Liver (tissue), 9 donors: ENCODE data around the gene KRT16. TPM values are rescaled to one million over a fixed set of nuclear protein-coding genes. Genes with fewer than 3 reads are reported as not detected.

Source experiments
- DNase-seq: peaks from one replicate; pipeline ENCODE4 v3.0.0-alpha.2; 2017; ENCODE audit warnings: low spot score
- H3K27ac ChIP-seq, 2 donors: one replicate each; pipeline ENCODE4 v1.7.0; 2013; ENCODE audit warnings: inconsistent platforms in 2 of 2, low read length in 2 of 2, control low read depth in 1 of 2, low read depth in 1 of 2, mild to moderate bottlenecking in 1 of 2
- H3K27me3 ChIP-seq, 4 donors: one replicate each; pipeline versions ENCODE4 v1.6.1 to v1.7.0; 2013; ENCODE audit warnings: low read length in 3 of 4, inconsistent platforms in 1 of 4, mild to moderate bottlenecking in 1 of 4, moderate library complexity in 1 of 4; ENCODE audit not compliant: control insufficient read depth in 4 of 4, insufficient read depth in 4 of 4
- H3K36me3 ChIP-seq, 4 donors: one replicate each; pipeline versions ENCODE4 v1.6.1 to v1.7.0; 2013; ENCODE audit warnings: low read length in 3 of 4, mild to moderate bottlenecking in 3 of 4, low read depth in 1 of 4, moderate library complexity in 1 of 4; ENCODE audit not compliant: control insufficient read depth in 4 of 4, insufficient read depth in 3 of 4
- H3K4me1 ChIP-seq, 4 donors: one replicate each; pipeline versions ENCODE4 v1.6.1 to v1.7.0; 2013; ENCODE audit warnings: low read length in 3 of 4, mild to moderate bottlenecking in 3 of 4, moderate library complexity in 1 of 4; ENCODE audit not compliant: control insufficient read depth in 4 of 4, insufficient read depth in 4 of 4
- H3K4me3 ChIP-seq, 3 donors: one replicate each; pipeline versions ENCODE4 v1.6.1 to v1.7.0; 2013; ENCODE audit warnings: low read length in 3 of 3, control low read depth in 1 of 3, low read depth in 1 of 3, mild to moderate bottlenecking in 1 of 3
- H3K9ac ChIP-seq, 2 donors: one replicate each; pipeline ENCODE4 v1.7.0; 2013; ENCODE audit warnings: low read length in 2 of 2, mild to moderate bottlenecking in 2 of 2, moderate library complexity in 2 of 2, control low read depth in 1 of 2, low read depth in 1 of 2
- H3K9me3 ChIP-seq, 4 donors: one replicate each; pipeline versions ENCODE4 v1.6.1 to v1.7.0; 2013; ENCODE audit warnings: low read length in 3 of 4; ENCODE audit not compliant: control insufficient read depth in 4 of 4
- ATF3 ChIP-seq: IDR thresholded peaks from 2 replicates; pipeline ENCODE4 v1.6.1; 2016; ENCODE audit warnings: antibody characterized with exemption
- CTCF ChIP-seq: fragments of 150-350 bp; IDR thresholded peaks from 2 replicates; pipeline ENCODE4 v1.5.1; 2017; ENCODE audit warnings: improper control_type of control experiment, low read depth, low read length; ENCODE audit not compliant: missing input control
- EGR1 ChIP-seq, 2 donors: IDR thresholded peaks; 2 replicates each; pipeline ENCODE4 v1.6.1; 2016 to 2018; ENCODE audit warnings: antibody characterized with exemption in 2 of 2, low read depth in 2 of 2
- FOXA1 ChIP-seq: IDR thresholded peaks from 2 replicates; pipeline ENCODE4 v1.6.1; 2016; ENCODE audit warnings: antibody characterized with exemption
- FOXA2 ChIP-seq: IDR thresholded peaks from 2 replicates; pipeline ENCODE4 v1.6.1; 2016; ENCODE audit warnings: antibody characterized with exemption
- GABPA ChIP-seq, 2 donors: IDR thresholded peaks in 1 of 2; conservative IDR thresholded peaks in 1 of 2; 2 replicates each; pipeline ENCODE4 v1.6.1; 2016; ENCODE audit warnings: antibody characterized with exemption in 2 of 2, mild to moderate bottlenecking in 1 of 2, moderate library complexity in 1 of 2
- HNF4A ChIP-seq, 2 donors: conservative IDR thresholded peaks; 2 replicates each; pipeline ENCODE4 v1.6.1; 2016; ENCODE audit warnings: antibody characterized with exemption in 2 of 2, mild to moderate bottlenecking in 2 of 2
- HNF4G ChIP-seq: IDR thresholded peaks from 2 replicates; pipeline ENCODE4 v1.6.1; 2016; ENCODE audit warnings: antibody characterized with exemption
- JUND ChIP-seq, 2 donors: IDR thresholded peaks; 2 replicates each; pipeline ENCODE4 v1.6.1; 2016; ENCODE audit warnings: antibody characterized with exemption in 2 of 2
- MAX ChIP-seq: IDR thresholded peaks from 2 replicates; pipeline ENCODE4 v1.6.1; 2016; ENCODE audit warnings: antibody characterized with exemption
- NR2F2 ChIP-seq: IDR thresholded peaks from 2 replicates; pipeline ENCODE4 v1.6.1; 2016; ENCODE audit warnings: antibody characterized with exemption
- RAD21 ChIP-seq, 2 donors: IDR thresholded peaks; 2 replicates each; pipeline ENCODE4 v1.6.1; 2016; ENCODE audit warnings: antibody characterized with exemption in 2 of 2, mild to moderate bottlenecking in 2 of 2
- REST ChIP-seq: IDR thresholded peaks from 2 replicates; pipeline ENCODE4 v1.6.1; 2016; ENCODE audit warnings: antibody characterized with exemption, mild to moderate bottlenecking
- RXRA ChIP-seq, 2 donors: IDR thresholded peaks; 2 replicates each; pipeline ENCODE4 v1.6.1; 2017 to 2018; ENCODE audit warnings: antibody characterized with exemption in 2 of 2, mild to moderate bottlenecking in 1 of 2
- SP1 ChIP-seq: IDR thresholded peaks from 2 replicates; pipeline ENCODE4 v1.6.1; 2018; ENCODE audit warnings: antibody characterized with exemption, mild to moderate bottlenecking
- TAF1 ChIP-seq: conservative IDR thresholded peaks from 2 replicates; pipeline ENCODE4 v1.6.1; 2016; ENCODE audit warnings: antibody characterized with exemption, mild to moderate bottlenecking
- YY1 ChIP-seq: IDR thresholded peaks from 2 replicates; pipeline ENCODE4 v1.6.1; 2016; ENCODE audit warnings: antibody characterized with exemption, mild to moderate bottlenecking
- ZBTB33 ChIP-seq: IDR thresholded peaks from 2 replicates; pipeline ENCODE4 v1.6.1; 2016; ENCODE audit warnings: antibody characterized with exemption
- WGBS: extraction: QIAGEN DNeasy Blood & Tissue Kit; methylation state at CpG from one replicate; pipeline ENCODE4 v1.1.7; 2013; 5-methylcytosine and 5-hydroxymethylcytosine counted together
- polyA plus RNA-seq, 2 donors: library from polyadenylated mRNA; stranded (reverse) in 1 of 2; unstranded in 1 of 2; fragments of 200-250 nt in 1 of 2; fragments of >200 nt in 1 of 2; fragmentation: Nextera tagmentation in 1 of 2; extraction: Ambion mirVana in 1 of 2; gene quantifications; one replicate each; pipeline versions ENCODE4 v1.2.1 to v1.2.3, GENCODE V29; 2013 to 2015
- total RNA-seq, 2 donors: library from RNA; depleted of rRNA; stranded (reverse); fragments of >200 nt; gene quantifications; one replicate each; pipeline ENCODE4 v1.2.3, GENCODE V29; 2014
- donor health status: healthy.
- donor health status: healthy.
- donor health status: healthy.
- donor health status: healthy.
- donor health status: healthy.

Gene KRT16
- total and polyA plus RNA-seq, 4 donors: not detected

GRCh38 chr17:41617698-41618097, 5.1 kb upstream of the KRT16 start:
- H3K27me3 ChIP-seq: no peaks in the 10 kb centered on the region
- H3K36me3 ChIP-seq: no peaks in the 10 kb centered on the region
- H3K9me3 ChIP-seq: no peaks in the 10 kb centered on the region
- H3K9ac ChIP-seq: no peak overlapping the region
- DNase-seq: no peak
- H3K27ac ChIP-seq: no peak overlapping the region
- WGBS: 73% methylated on average over 11 of the region's 11 CpGs
- H3K4me3 ChIP-seq: no peak overlapping the region
- TF ChIP-seq YY1: no peak
- TF ChIP-seq CTCF: no peak
- TF ChIP-seq FOXA1: no peak
- no peak for TF ChIP-seq HNF4A (conservative IDR thresholded peaks at IDR 0.05)
- TF ChIP-seq GABPA (IDR thresholded peaks at IDR 0.05 in 1 of 2, conservative IDR thresholded peaks at IDR 0.05 in 1 of 2): no peak
- no peak for TF ChIP-seq JUND (IDR thresholded peaks at IDR 0.05)
- TF ChIP-seq ATF3: no peak
- no peak for TF ChIP-seq HNF4G
- no peak for TF ChIP-seq ZBTB33
- no peak for TF ChIP-seq RAD21 (IDR thresholded peaks at IDR 0.05)
- TF ChIP-seq EGR1 (IDR thresholded peaks at IDR 0.05; ENCODE audit: low read depth in 2 of 2): no peak
- no peak for TF ChIP-seq MAX
- no peak for TF ChIP-seq FOXA2
- no peak for TF ChIP-seq TAF1
- no peak for TF ChIP-seq NR2F2
- no peak for TF ChIP-seq SP1
- TF ChIP-seq REST: no peak
- no peaks in the 10 kb centered on the region for H3K4me1 ChIP-seq

- no peaks in the 10 kb centered on the region for H3K27me3 ChIP-seq
- H3K9ac ChIP-seq: no peak overlapping the region
- H3K36me3 ChIP-seq: no peaks in the 10 kb centered on the region
- 79% methylated on average over 3 of the region's 3 CpGs for WGBS
- no peaks in the 10 kb centered on the region for H3K9me3 ChIP-seq
- no peaks in the 10 kb centered on the region for H3K4me1 ChIP-seq
- DNase-seq: no peak
- no peak overlapping the region for H3K27ac ChIP-seq
- no peak overlapping the region for H3K4me3 ChIP-seq
- TF ChIP-seq HNF4A (conservative IDR thresholded peaks at IDR 0.05): no peak
- TF ChIP-seq JUND (IDR thresholded peaks at IDR 0.05): no peak
- TF ChIP-seq YY1: no peak
- TF ChIP-seq SP1: no peak
- TF ChIP-seq FOXA1: no peak
- no peak for TF ChIP-seq RXRA (IDR thresholded peaks at IDR 0.05)
- TF ChIP-seq EGR1 (IDR thresholded peaks at IDR 0.05; ENCODE audit: low read depth in 2 of 2): no peak
- TF ChIP-seq MAX: no peak
- no peak for TF ChIP-seq REST
- TF ChIP-seq ATF3: no peak
- TF ChIP-seq NR2F2: no peak
- TF ChIP-seq GABPA (IDR thresholded peaks at IDR 0.05 in 1 of 2, conservative IDR thresholded peaks at IDR 0.05 in 1 of 2): no peak
Observed at GRCh38 chr17:41617136-41617535, 4.6 kb upstream of the KRT16 start.
